ENCODE results near the gene MRPL22.

MRPL22 gene

DNA sequence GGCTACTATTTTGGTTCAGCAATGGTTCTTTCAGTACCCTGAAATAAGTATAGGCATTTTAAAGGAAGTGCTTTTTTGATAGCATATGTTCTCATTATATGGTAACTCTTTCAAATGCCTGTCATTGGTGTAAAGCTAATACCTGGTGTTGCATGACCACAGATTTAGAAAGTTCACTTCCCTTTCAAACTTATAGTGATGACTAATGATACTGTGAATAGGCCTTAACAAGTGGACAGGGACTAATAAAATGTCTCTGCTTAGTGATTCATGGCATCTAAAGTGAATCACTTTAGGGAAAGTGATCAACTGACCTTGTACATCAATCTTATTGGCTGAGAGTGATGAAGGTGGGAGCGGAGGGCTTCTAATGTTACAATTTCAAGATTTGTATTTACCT, 21.6 kb downstream of the MRPL22 start:
- DNase-seq (ENCODE audit: insufficient read length, low spot score) (no peak), FAIRE-seq (no peak)
- TF ChIP-seq, protein P1, sequence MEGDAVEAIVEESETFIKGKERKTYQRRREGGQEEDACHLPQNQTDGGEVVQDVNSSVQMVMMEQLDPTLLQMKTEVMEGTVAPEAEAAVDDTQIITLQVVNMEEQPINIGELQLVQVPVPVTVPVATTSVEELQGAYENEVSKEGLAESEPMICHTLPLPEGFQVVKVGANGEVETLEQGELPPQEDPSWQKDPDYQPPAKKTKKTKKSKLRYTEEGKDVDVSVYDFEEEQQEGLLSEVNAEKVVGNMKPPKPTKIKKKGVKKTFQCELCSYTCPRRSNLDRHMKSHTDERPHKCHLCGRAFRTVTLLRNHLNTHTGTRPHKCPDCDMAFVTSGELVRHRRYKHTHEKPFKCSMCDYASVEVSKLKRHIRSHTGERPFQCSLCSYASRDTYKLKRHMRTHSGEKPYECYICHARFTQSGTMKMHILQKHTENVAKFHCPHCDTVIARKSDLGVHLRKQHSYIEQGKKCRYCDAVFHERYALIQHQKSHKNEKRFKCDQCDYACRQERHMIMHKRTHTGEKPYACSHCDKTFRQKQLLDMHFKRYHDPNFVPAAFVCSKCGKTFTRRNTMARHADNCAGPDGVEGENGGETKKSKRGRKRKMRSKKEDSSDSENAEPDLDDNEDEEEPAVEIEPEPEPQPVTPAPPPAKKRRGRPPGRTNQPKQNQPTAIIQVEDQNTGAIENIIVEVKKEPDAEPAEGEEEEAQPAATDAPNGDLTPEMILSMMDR (IDR thresholded peaks at IDR 0.05; ENCODE audit: insufficient read depth, missing control alignments) = no peak

DNA sequence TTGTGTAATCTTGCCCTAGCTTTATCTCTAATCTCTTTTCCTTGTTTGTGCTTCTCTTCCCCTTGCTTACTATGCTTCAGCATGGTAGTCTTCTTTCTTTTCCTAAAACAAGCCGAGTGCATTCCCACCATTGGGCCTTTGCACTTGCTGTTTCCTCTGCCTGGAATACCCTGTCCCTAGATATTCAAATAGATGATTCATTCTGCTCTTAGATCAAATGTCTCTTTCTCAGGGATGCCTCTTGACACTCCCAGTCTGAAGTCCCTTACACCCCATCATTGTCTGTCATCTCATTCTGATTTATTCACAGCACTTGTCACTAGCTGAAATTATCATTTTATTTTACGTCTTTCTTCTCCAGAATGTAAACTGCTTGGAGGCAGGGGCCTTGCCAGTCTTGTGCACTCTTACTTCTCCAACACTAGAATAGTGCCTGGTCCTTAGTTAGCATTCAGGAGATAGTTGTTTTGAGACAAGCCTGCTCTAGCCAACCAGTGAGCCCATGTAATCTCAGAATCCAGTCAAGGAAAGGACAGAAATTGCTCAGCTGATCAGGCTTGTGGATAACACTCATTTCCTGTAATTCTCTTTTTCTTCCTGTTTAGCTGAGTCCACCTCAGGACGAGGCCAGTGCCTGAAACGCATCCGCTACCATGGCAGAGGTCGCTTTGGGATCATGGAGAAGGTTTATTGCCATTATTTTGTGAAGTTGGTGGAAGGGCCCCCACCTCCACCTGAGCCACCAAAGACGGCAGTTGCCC, 25.4 kb downstream of the MRPL22 start:
- TF ChIP-seq, protein P1 (IDR thresholded peaks at IDR 0.05; ENCODE audit: insufficient read depth, missing control alignments) = no peak
- FAIRE-seq = no peak
- no peak for DNase-seq (ENCODE audit: insufficient read length, low spot score)

DNA sequence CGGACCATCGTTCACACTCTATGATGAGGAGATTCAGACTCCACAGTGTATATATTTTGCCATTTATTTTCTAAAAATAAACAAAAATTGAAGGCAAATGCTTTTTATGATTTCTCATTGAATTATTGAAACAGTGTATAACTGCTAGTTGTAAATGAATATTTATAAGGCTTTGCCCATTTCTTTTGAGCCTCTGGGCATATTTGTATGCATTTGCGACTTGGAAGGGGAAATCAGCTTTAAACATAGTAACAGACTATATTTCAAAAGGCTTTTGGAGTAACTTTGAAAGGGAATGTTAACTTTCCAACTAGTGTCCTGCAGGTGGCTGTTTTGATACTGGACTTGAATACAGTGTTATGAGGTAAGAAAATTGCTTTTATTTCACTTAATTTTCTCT, 26.0 kb downstream of the MRPL22 start:
- no peak for FAIRE-seq
- TF ChIP-seq, protein P1 (IDR thresholded peaks at IDR 0.05; ENCODE audit: insufficient read depth, missing control alignments) = no peak
- no peak for DNase-seq (ENCODE audit: insufficient read length, low spot score)

DNA sequence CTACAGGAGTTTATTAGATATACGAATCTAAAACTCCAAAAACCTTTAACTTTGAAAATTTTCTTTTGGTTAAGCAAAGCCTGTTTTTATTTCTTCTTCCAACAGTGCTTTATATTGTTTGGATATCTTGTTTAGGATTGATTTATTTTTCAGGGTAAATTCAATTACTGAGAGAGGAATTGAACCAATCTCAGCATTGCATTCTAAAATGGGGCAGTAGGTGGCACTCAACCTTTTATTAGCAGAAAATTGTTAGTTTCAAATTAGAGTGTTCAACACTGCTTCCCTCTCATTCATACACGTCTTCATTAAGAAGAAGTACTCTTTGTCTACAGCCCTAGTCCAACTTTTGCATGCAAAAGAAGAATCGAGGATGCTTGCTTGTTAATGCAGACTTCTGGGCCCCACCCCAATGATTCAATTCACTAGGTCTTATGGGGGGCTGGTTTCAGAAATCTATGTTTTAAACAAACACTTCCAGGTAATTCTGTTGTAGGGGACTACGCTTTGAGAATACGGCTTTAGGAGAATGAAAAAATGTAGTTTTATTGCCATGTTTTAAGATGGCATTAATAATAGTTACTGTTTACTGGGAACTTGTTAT, 26.6 kb downstream of the MRPL22 start:
- DNase-seq (ENCODE audit: insufficient read length, low spot score) (no peak), FAIRE-seq (peak; percentile 16)
- TF ChIP-seq, protein P1 (IDR thresholded peaks at IDR 0.05; ENCODE audit: insufficient read depth, missing control alignments) = peak; percentile 61

DNA sequence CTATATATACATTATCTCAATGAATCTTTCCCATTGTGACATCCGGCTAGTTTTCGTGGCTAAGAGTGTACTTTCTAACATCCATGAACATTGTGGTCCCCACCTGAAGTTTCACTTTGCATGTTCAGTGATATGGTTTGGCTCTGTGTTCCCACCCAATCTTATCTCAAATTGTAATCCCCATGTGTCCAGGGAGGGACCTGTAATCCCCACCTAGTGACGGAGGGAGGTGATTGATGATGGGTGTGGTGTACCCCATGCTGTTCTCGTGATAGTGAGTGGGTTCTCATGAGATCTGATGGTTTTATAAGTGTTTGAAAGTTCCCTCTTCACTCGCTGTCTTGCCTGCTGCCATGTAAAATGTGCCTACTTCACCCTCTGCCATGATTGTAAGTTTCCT, 28.1 kb downstream of the MRPL22 start:
- no peak for DNase-seq (ENCODE audit: insufficient read length, low spot score)
- TF ChIP-seq, protein P1 (IDR thresholded peaks at IDR 0.05; ENCODE audit: insufficient read depth, missing control alignments) = no peak
- FAIRE-seq = no peak

DNA sequence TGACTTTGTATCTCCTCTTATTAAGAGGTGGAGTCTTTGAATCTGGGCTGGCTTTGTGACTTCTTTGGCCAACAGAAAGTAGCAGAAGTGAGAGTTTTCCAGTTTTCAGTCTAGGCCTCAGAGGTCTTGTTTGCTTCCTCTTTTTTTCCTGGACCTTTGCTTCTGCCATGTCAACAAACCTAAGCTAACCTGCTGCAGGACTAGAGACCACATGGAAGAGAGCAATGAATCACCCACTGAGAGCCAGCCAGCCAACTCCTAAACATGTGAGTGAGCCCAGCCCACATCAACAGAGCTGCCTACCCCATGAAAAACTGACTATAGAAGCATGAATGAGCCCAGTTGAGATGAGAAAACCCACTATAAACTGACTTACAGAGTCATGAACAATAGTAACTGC, 29.9 kb downstream of the MRPL22 start:
- TF ChIP-seq, protein P1 (IDR thresholded peaks at IDR 0.05; ENCODE audit: insufficient read depth, missing control alignments) = no peak
- FAIRE-seq (no peak), DNase-seq (ENCODE audit: insufficient read length, low spot score) (no peak)

DNA sequence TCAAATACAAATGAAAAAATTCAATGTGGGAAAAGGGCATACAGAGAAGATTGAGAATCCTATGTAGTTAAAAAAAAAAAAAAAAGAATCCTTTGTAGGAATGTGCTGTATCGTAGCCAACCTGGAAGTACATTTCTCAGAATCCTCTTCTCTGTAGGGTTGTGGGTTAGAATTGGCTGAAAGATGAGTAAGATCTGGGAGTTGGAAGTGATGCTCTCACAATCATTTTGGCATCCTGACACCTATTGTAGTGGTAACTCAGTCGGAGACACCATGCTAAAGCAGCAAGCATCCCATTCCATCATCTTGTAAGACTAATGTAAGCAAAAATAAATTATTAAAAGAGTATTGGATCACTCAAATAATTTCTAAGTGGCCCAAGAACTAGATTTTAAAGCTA, 30.6 kb downstream of the MRPL22 start:
- DNase-seq (ENCODE audit: insufficient read length, low spot score) (no peak), FAIRE-seq (no peak)
- TF ChIP-seq, protein P1 (IDR thresholded peaks at IDR 0.05; ENCODE audit: insufficient read depth, missing control alignments) = no peak
